ENCODE measurements around the gene MIS12. TPM values are rescaled to one million over a fixed set of nuclear protein-coding genes. Genes with fewer than 3 reads are reported as not detected.

MIS12 gene
- total and polyA plus RNA-seq, 4 donors, result 4.3 to 18.6 (median 11.1) TPM

- Histone ChIP-seq H3K9ac (ENCODE audit: low read depth in 1 of 2, low read length in 2 of 2) (no peak overlapping the region), H3K36me3 (ENCODE audit: control insufficient read depth in 4 of 4, insufficient read depth in 3 of 4, low read depth in 1 of 4, low read length in 3 of 4) (peaks cover 0 to 3% (median 0%) of the 10 kb centered on the region in 4 donors), H3K4me1 (ENCODE audit: control insufficient read depth in 4 of 4, insufficient read depth in 4 of 4, low read length in 3 of 4) (no peaks in the 10 kb centered on the region), H3K27ac (ENCODE audit: low read depth in 1 of 2, low read length in 2 of 2) (no peak overlapping the region), H3K27me3 (ENCODE audit: control insufficient read depth in 4 of 4, insufficient read depth in 4 of 4, low read length in 3 of 4) (no peaks in the 10 kb centered on the region), H3K9me3 (ENCODE audit: control insufficient read depth in 4 of 4, low read length in 3 of 4) (no peaks in the 10 kb centered on the region), H3K4me3 (ENCODE audit: low read depth in 1 of 3, low read length in 3 of 3) (no peak overlapping the region)
- TF ChIP-seq NR2F2 (IDR thresholded peaks at IDR 0.05) (no peak), MAX (IDR thresholded peaks at IDR 0.05) (no peak), REST (IDR thresholded peaks at IDR 0.05) (no peak), FOXA1 (IDR thresholded peaks at IDR 0.05) (no peak), RXRA (IDR thresholded peaks at IDR 0.05) (no peak), ZBTB33 (IDR thresholded peaks at IDR 0.05) (no peak), CTCF (IDR thresholded peaks at IDR 0.05; ENCODE audit: low read depth, low read length, missing input control) (no peak), ATF3 (IDR thresholded peaks at IDR 0.05) (no peak), SP1 (IDR thresholded peaks at IDR 0.05) (no peak), FOXA2 (IDR thresholded peaks at IDR 0.05) (no peak), HNF4G (IDR thresholded peaks at IDR 0.05) (no peak), EGR1 (IDR thresholded peaks at IDR 0.05; ENCODE audit: low read depth in 2 of 2) (no peak), JUND (IDR thresholded peaks at IDR 0.05) (no peak), GABPA (IDR thresholded peaks at IDR 0.05 in 1 of 2, conservative IDR thresholded peaks at IDR 0.05 in 1 of 2) (no peak)
- DNase-seq (ENCODE audit: low spot score), result no peak
- 78% methylated on average over 18 of the region's 18 CpGs for WGBS
These were observed 47.3 kb downstream of the MIS12 start for GRCh38 chr17:5533486-5534315.

GRCh38 chr17:5535436-5535835 is 49.1 kb downstream of the MIS12 start:
- no peak overlapping the region for H3K27ac ChIP-seq (ENCODE audit: low read depth in 1 of 2, low read length in 2 of 2)
- H3K9ac ChIP-seq (ENCODE audit: low read depth in 1 of 2, low read length in 2 of 2), result no peak overlapping the region
- DNase-seq (ENCODE audit: low spot score), result no peak
- H3K36me3 ChIP-seq (ENCODE audit: control insufficient read depth in 4 of 4, insufficient read depth in 3 of 4, low read depth in 1 of 4, low read length in 3 of 4), result peaks cover 0 to 3% (median 0%) of the 10 kb centered on the region in 4 donors
- H3K4me3 ChIP-seq (ENCODE audit: low read depth in 1 of 3, low read length in 3 of 3), result no peak overlapping the region
- H3K4me1 ChIP-seq (ENCODE audit: control insufficient read depth in 4 of 4, insufficient read depth in 4 of 4, low read length in 3 of 4), result no peaks in the 10 kb centered on the region
- WGBS, result 84% methylated on average over 2 of the region's 2 CpGs
- no peaks in the 10 kb centered on the region for H3K27me3 ChIP-seq (ENCODE audit: control insufficient read depth in 4 of 4, insufficient read depth in 4 of 4, low read length in 3 of 4)
- H3K9me3 ChIP-seq (ENCODE audit: control insufficient read depth in 4 of 4, low read length in 3 of 4), result no peaks in the 10 kb centered on the region
- TF ChIP-seq ZBTB33 (IDR thresholded peaks at IDR 0.05) (no peak), NR2F2 (IDR thresholded peaks at IDR 0.05) (no peak), JUND (IDR thresholded peaks at IDR 0.05) (no peak), YY1 (IDR thresholded peaks at IDR 0.05) (no peak), ATF3 (IDR thresholded peaks at IDR 0.05) (no peak), HNF4G (IDR thresholded peaks at IDR 0.05) (no peak), RXRA (IDR thresholded peaks at IDR 0.05) (no peak), CTCF (IDR thresholded peaks at IDR 0.05; ENCODE audit: low read depth, low read length, missing input control) (no peak), HNF4A (conservative IDR thresholded peaks at IDR 0.05) (no peak), FOXA1 (IDR thresholded peaks at IDR 0.05) (no peak), EGR1 (IDR thresholded peaks at IDR 0.05; ENCODE audit: low read depth in 2 of 2) (no peak), GABPA (IDR thresholded peaks at IDR 0.05 in 1 of 2, conservative IDR thresholded peaks at IDR 0.05 in 1 of 2) (no peak)

Measured in liver (tissue), 9 donors.